Measurements from ENCODE around the gene ATF5.

ATF5 gene

GRCh38 chr19:49895566-49896297, 33.3 kb upstream of the ATF5 start:
- no peak for DNase-seq

- peak; percentile 27 for DNase-seq
These were observed 32.0 kb upstream of the ATF5 start, which contains the start of gene IL4I1 for GRCh38 chr19:49896863-49897621. Gene IL4I1 (minus strand): TSS chr19:49896887. CDS start chr19:49896160, 727 bp downstream.

- no peak for DNase-seq
These were observed 24.9 kb upstream of the ATF5 start for GRCh38 chr19:49904136-49904535.

GRCh38 chr19:49906879-49907564, 22.0 kb upstream of the ATF5 start:
- DNase-seq: no peak

GRCh38 chr19:49907745-49908446, 21.1 kb upstream of the ATF5 start:
- no peak for DNase-seq

- DNase-seq: no peak
These were observed 20.3 kb upstream of the ATF5 start for GRCh38 chr19:49908480-49909420.

GRCh38 chr19:49910179-49910578, 18.8 kb upstream of the ATF5 start:
- DNase-seq: no peak

GRCh38 chr19:49911381-49912145, 17.4 kb upstream of the ATF5 start:
- DNase-seq: no peak

GRCh38 chr19:49912965-49913685, 15.9 kb upstream of the ATF5 start:
- DNase-seq: no peak

- DNase-seq: no peak
These were observed 15.3 kb upstream of the ATF5 start for GRCh38 chr19:49913720-49914119.

- DNase-seq: no peak
These were observed 13.7 kb upstream of the ATF5 start for GRCh38 chr19:49915271-49915670.

GRCh38 chr19:49916839-49917733, 11.9 kb upstream of the ATF5 start:
- no peak for DNase-seq

- no peak for DNase-seq
These were observed 10.9 kb upstream of the ATF5 start for GRCh38 chr19:49918089-49918488.

GRCh38 chr19:49920624-49921363, 8.2 kb upstream of the ATF5 start:
- DNase-seq: no peak

GRCh38 chr19:49921871-49922795, 6.9 kb upstream of the ATF5 start:
- DNase-seq: no peak

- no peak for DNase-seq
These were observed 5.7 kb upstream of the ATF5 start for GRCh38 chr19:49923055-49924003.
